ENCODE data around the gene AXDND1.
"Not testable (repeated sequence)": the region's sequence is repeated elsewhere in the genome, so short reads cannot be mapped to it uniquely, and the experiment has no call there.

DNA sequence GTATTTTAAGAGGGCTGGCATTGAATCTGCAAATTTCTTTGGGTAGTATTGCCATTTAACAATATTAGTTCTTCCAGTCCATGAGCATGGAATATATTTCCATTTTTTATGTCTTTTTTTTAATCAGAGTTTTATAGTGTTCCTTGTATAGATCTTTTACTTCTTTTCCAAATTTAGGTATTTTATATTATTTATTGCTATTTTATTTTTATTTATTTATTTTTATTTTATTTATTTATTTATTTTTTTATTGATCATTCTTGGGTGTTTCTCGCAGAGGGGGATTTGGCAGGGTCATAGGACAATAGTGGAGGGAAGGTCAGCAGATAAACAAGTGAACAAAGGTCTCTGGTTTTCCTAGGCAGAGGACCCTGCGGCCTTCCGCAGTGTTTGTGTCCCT, 52.0 kb downstream of the AXDND1 start:
- not testable (repeated sequence) for TF ChIP-seq POLR2AphosphoS5 (IDR thresholded peaks at IDR 0.05; ENCODE audit: borderline replicate concordance, low read depth, low read length); EZH2 (IDR thresholded peaks at IDR 0.05); FOXP2 (optimal IDR thresholded peaks at IDR 0.05; ENCODE audit: control extremely low read depth, extremely low read length, insufficient read depth)

Measured in SK-N-MC (cell line).